GM12878 (cell line): ENCODE measurements around the gene RALBP1. TPM values are rescaled to one million over a fixed set of nuclear protein-coding genes. Genes with fewer than 3 reads are reported as not detected.
"Not testable (repeated sequence)": the region's sequence is repeated elsewhere in the genome, so short reads cannot be mapped to it uniquely, and the experiment has no call there.

Experiments
- ATAC-seq: fragments of 200-7000 bp; cut with Tn5 transposase; 3 replicates; pipeline ENCODE4 v1.9.1; 2020; ENCODE audit warnings: mild to moderate bottlenecking, moderate library complexity
- BruUV-seq: library from RNA; stranded (reverse); fragments of 400-500 nt; replicated peaks from 2 replicates; lab custom pipeline; 2021; lab: Mats Ljungman, UMichigan
- CTCF ChIA-PET: fragments of 300-600 bp; sonication (Branson Sonifier 250); formaldehyde crosslinking; extraction: SDS; loops from one replicate; lab custom pipeline; 2021; ENCODE audit warnings: inconsistent platforms; lab: Yijun Ruan, JAX
- POLR2A ChIA-PET: fragments of 350-600 bp; formaldehyde crosslinking; extraction: SDS; loops from one replicate; lab custom pipeline; 2021; ENCODE audit warnings: inconsistent platforms; lab: Charles Lee
- RAD21 ChIA-PET: fragments of 300-600 bp; sonication (Branson Sonifier 250); formaldehyde crosslinking; loops from one replicate; lab custom pipeline; 2023; ENCODE audit warnings: antibody characterized with exemption; ENCODE audit not compliant: unreplicated experiment; lab: Charles Lee
- SMC1A ChIA-PET: fragments of 300-600 bp; sonication (Branson Sonifier 250); formaldehyde crosslinking; loops from one replicate; lab custom pipeline; 2023; ENCODE audit not compliant: unreplicated experiment, uncharacterized antibody; lab: Charles Lee
- DNase-seq: peaks from one replicate; pipeline ENCODE4 v3.0.0-alpha.2; 2011; ENCODE audit warnings: low read depth, low spot score
- FAIRE-seq: peaks from 3 replicates; lab custom pipeline; 2011; peaks lifted over from hg19 to GRCh38; lab: Jason Lieb, UNC
- H2AFZ ChIP-seq: 2 replicates; pipeline ENCODE4 v1.6.0; 2011; ENCODE audit warnings: low read depth, low read length, control low read depth; ENCODE audit not compliant: control insufficient read depth
- H3K27ac ChIP-seq: 2 replicates; pipeline ENCODE4 v1.5.1; 2011; ENCODE audit warnings: control low read depth; ENCODE audit not compliant: control insufficient read depth, insufficient read depth
- H3K27me3 ChIP-seq, 2 experiments: replicated peaks in 1 of 2; 2 replicates each; pipeline versions ENCODE4 v1.6.0 to v1.6.1; 2011; ENCODE audit warnings: low read length in 1 of 2; ENCODE audit not compliant: control insufficient read depth in 2 of 2, insufficient read depth in 2 of 2
- H3K36me3 ChIP-seq, 2 experiments: 2 replicates each; pipeline ENCODE4 v1.5.1; 2011; ENCODE audit warnings: low read length in 1 of 2; ENCODE audit not compliant: control insufficient read depth in 2 of 2, insufficient read depth in 2 of 2
- H3K4me1 ChIP-seq: 2 replicates; pipeline ENCODE4 v1.6.1; 2011; ENCODE audit warnings: mild to moderate bottlenecking, low read length, moderate library complexity, mixed read lengths; ENCODE audit not compliant: control insufficient read depth, insufficient read depth
- H3K4me2 ChIP-seq: 2 replicates; pipeline ENCODE4 v1.6.0; 2011; ENCODE audit warnings: control low read depth; ENCODE audit not compliant: control insufficient read depth, insufficient read depth
- H3K4me3 ChIP-seq: fragments of 200-600 bp; sonication (generic); 2 replicates; pipeline ENCODE4 v1.5.1; 2016
- H3K79me2 ChIP-seq: 2 replicates; pipeline ENCODE4 v1.6.0; 2011; ENCODE audit warnings: low read length; ENCODE audit not compliant: control insufficient read depth, insufficient read depth
- H3K9ac ChIP-seq: 2 replicates; pipeline ENCODE4 v1.8.0; 2011; ENCODE audit warnings: low read length, control low read depth, mixed read lengths; ENCODE audit not compliant: control insufficient read depth, insufficient read depth
- H3K9me3 ChIP-seq: replicated peaks from 3 replicates; pipeline ENCODE4 v1.5.1; 2011; ENCODE audit warnings: mild to moderate bottlenecking, low read length; ENCODE audit not compliant: control insufficient read depth, insufficient read depth
- H4K20me1 ChIP-seq: 2 replicates; pipeline ENCODE4 v1.6.0; 2011; ENCODE audit not compliant: control insufficient read depth, insufficient read depth
- SKIL ChIP-seq: fragments of 450-650 bp; IDR thresholded peaks from 2 replicates; pipeline ENCODE4 v1.6.1; 2017; ENCODE audit warnings: mild to moderate bottlenecking, low read depth, inconsistent platforms; ENCODE audit not compliant: poor library complexity, severe bottlenecking
- WGBS: methylation state at CpG from one replicate; pipeline ENCODE4 v1.1.6; 2016; ENCODE audit warnings: low lambda C conversion rate; ENCODE audit not compliant: insufficient replicate concordance, insufficient coverage; ENCODE audit errors: missing lambda C conversion rate; 5-methylcytosine and 5-hydroxymethylcytosine counted together
- in situ Hi-C: fragments of 300-500 bp; cut with MboI; formaldehyde crosslinking; loops from 9 replicates; pipeline ENCODE4 v1.14.3; 2018; ENCODE audit warnings: mixed read lengths
- intact Hi-C: fragments of 100-400 bp; cut with micrococcal nuclease; formaldehyde crosslinking; loops from one replicate; pipeline ENCODE4 v1.14.2; 2022; ENCODE audit not compliant: unreplicated experiment
- polyA plus RNA-seq, 11 experiments: library from polyadenylated mRNA; depleted of rRNA in 4 of 11; unstranded in 6 of 11; stranded (reverse) in 5 of 11; fragments of >200 nt; fragmentation: Nextera tagmentation in 4 of 11; fragmentation: Illumina TruSeq in 1 of 11; extraction: Ambion mirVana in 4 of 11; extraction: Trizol in 1 of 11; gene quantifications; 1 replicate in 1 of 11; 2 replicates in 10 of 11; pipeline versions ENCODE4 v1.2.1 to v1.2.3, GENCODE V29; 2011 to 2016; ENCODE audit warnings: inconsistent platforms in 2 of 11, missing spikeins in 2 of 11, low read depth in 1 of 11
- total RNA-seq, 4 experiments: library from RNA; depleted of rRNA in 3 of 4; stranded (reverse); fragments of >200 nt in 3 of 4; fragmentation: Illumina TruSeq in 1 of 4; extraction: Trizol in 1 of 4; gene quantifications; 2 replicates each; pipeline versions ENCODE4 v1.2.1 to v1.2.3, GENCODE V29; 2013 to 2021

The RALBP1 gene
- total and polyA plus RNA-seq, 10 of the 15 experiments (the other 5 are each of a cell fraction or from before 2014, with no cell fraction given) = 11.2 to 46.9 (median 41.8) TPM

- Histone ChIP-seq H3K9ac (no peak overlapping the region), H3K79me2 (no peaks in the 10 kb centered on the region), H3K4me3 (no peak overlapping the region), H3K4me2 (no peak overlapping the region), H3K27me3 (no peaks in the 10 kb centered on the region), H3K36me3 (no peaks in the 10 kb centered on the region), H3K4me1 (no peaks in the 10 kb centered on the region), H3K27ac (no peak overlapping the region), H4K20me1 (no peaks in the 10 kb centered on the region), H3K9me3 (peaks cover 4% of the 10 kb centered on the region; the same call in 2 of the 3 replicates), H2AFZ (no peak overlapping the region)
- ChIA-PET POLR2A (no interaction called here), RAD21 (no interaction called here), SMC1A (interaction anchor here (0.9 kb wide), 1 partner anchor 18 kb away, joined by 3 read pairs; no protein-coding TSS in a partner anchor), CTCF (interaction anchor here (1.5 kb wide), 1 partner anchor 24 kb away, joined by 3 read pairs; no protein-coding TSS in a partner anchor)
- FAIRE-seq (no peak), DNase-seq (no peak), ATAC-seq (no peak)
- in situ Hi-C loops = no loop called here
- no TSS peak for BruUV-seq
- 62% methylated on average over 12 of the region's 12 CpGs for WGBS
- no peak for TF ChIP-seq SKIL
- TF ChIP-seq, all 136 proteins: peak for 0
- intact Hi-C loops = no loop called here
Observed at GRCh38 chr18:9449600-9450414, 25.5 kb upstream of the RALBP1 start.

DNA sequence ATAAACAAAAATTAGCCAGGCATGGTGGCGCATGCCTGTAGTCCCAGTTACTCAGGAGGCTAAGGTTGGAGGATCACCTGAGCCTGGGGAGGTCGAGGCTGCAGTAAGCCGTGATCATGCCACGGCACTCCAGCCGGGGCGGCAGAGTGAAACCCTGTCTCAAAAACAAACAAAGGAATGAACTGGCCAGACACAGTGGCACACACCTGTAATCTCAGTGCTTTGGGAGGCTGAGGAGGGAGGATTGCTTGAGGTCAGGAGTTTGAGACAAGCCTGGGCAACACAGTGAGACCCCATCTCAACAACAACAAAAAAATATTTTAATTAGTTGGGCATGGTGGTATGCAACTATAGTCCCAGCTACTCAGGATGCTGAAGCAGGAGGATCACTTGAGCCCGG is 24.4 kb upstream of the RALBP1 start:
- WGBS = 76% methylated on average over 7 of the region's 7 CpGs

More for the DNA sequence above, 24.4 kb upstream of the RALBP1 start:
- intact Hi-C loops, RAD21 ChIA-PET, H3K9me3 ChIP-seq, H3K9ac ChIP-seq, BruUV-seq, ATAC-seq, H3K36me3 ChIP-seq, DNase-seq, H3K27ac ChIP-seq, H3K79me2 ChIP-seq, POLR2A ChIA-PET, H2AFZ ChIP-seq, H4K20me1 ChIP-seq, H3K4me2 ChIP-seq, FAIRE-seq, H3K27me3 ChIP-seq, SMC1A ChIA-PET, H3K4me3 ChIP-seq, CTCF ChIA-PET, in situ Hi-C loops, H3K4me1 ChIP-seq: not testable (repeated sequence)
